ENCODE results near the gene ECSCR.
"Not testable (repeated sequence)": the region's sequence is repeated elsewhere in the genome, so short reads cannot be mapped to it uniquely, and the experiment has no call there.

ECSCR gene

GRCh38 chr5:139413153-139413552 is 49.4 kb downstream of the ECSCR start:
- Histone ChIP-seq H3K27me3 (ENCODE audit: control insufficient read depth, insufficient read depth, low read length) (no peaks in the 10 kb centered on the region), H3K9me3 (ENCODE audit: control insufficient read depth, insufficient read depth, low read length) (no peaks in the 10 kb centered on the region), H3K36me3 (ENCODE audit: control insufficient read depth, insufficient read depth, low read length) (no peaks in the 10 kb centered on the region), H3K27ac (ENCODE audit: low read length) (no peak overlapping the region), H3K4me1 (ENCODE audit: control insufficient read depth, insufficient read depth, low read length) (no peaks in the 10 kb centered on the region), H3K4me3 (ENCODE audit: low read length) (no peak overlapping the region)
- WGBS (ENCODE audit: insufficient coverage, insufficient read length): no CpG with 5 or more reads among the region's 6 CpGs
- no peak for DNase-seq (ENCODE audit: low read depth, low spot score)

DNA sequence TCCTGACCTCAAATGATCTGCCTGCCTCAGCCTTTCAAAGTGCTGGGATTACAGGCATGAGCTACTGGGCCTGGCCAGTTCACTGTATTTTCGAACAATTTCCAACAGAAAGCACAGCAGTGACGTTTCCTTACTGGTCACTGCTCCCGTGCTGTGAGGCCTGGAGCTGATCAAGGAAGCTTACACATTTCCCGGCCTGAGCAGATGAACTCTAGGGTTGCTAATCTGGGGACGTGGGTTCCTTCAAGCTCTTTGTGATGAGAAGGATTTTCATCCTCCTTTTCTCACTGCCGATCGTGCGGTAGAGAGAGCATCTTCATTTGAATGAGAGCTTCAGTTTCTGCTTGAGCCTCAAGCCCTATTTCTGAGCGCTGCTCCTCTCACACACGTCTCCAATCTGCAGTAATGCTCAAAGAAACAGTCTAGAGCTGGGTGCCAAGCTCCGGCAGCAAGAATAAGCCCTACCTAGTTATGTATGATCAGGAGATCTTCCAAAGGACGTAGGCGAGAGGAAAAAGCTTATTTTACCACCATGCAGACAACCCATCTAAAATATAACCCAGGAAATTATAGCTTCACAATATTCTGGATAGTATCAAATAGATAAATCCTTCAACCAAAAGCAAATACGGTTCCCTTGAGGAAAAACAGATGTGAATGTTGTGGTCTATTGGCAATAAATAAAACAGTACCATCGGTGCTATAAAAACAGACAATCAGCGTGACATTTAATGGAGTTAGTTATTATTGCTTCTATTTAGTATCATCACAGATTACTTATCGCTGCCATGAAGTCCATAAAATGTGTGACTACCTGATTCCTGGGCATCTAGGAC is 51.3 kb downstream of the ECSCR start:
- no peak for DNase-seq (ENCODE audit: low read depth, low spot score)
- Histone ChIP-seq H3K36me3 (ENCODE audit: control insufficient read depth, insufficient read depth, low read length) (no peaks in the 10 kb centered on the region), H3K9me3 (ENCODE audit: control insufficient read depth, insufficient read depth, low read length) (no peaks in the 10 kb centered on the region), H3K4me3 (ENCODE audit: low read length) (no peak overlapping the region), H3K4me1 (ENCODE audit: control insufficient read depth, insufficient read depth, low read length) (no peaks in the 10 kb centered on the region), H3K27ac (ENCODE audit: low read length) (no peak overlapping the region), H3K27me3 (ENCODE audit: control insufficient read depth, insufficient read depth, low read length) (no peaks in the 10 kb centered on the region)
- no CpG with 5 or more reads among the region's 17 CpGs for WGBS (ENCODE audit: insufficient coverage, insufficient read length)

- no peaks in the 10 kb centered on the region for H3K9me3 ChIP-seq (ENCODE audit: control insufficient read depth, insufficient read depth, low read length)
- no peak overlapping the region for H3K4me3 ChIP-seq (ENCODE audit: low read length)
- no peak for DNase-seq (ENCODE audit: low read depth, low spot score)
- H3K4me1 ChIP-seq (ENCODE audit: control insufficient read depth, insufficient read depth, low read length): no peaks in the 10 kb centered on the region
- no CpG with 5 or more reads among the region's 6 CpGs for WGBS (ENCODE audit: insufficient coverage, insufficient read length)
- H3K27me3 ChIP-seq (ENCODE audit: control insufficient read depth, insufficient read depth, low read length): no peaks in the 10 kb centered on the region
- no peak overlapping the region for H3K27ac ChIP-seq (ENCODE audit: low read length)
- H3K36me3 ChIP-seq (ENCODE audit: control insufficient read depth, insufficient read depth, low read length): no peaks in the 10 kb centered on the region
Observed at GRCh38 chr5:139410121-139410992, 52.2 kb downstream of the ECSCR start.

DNA sequence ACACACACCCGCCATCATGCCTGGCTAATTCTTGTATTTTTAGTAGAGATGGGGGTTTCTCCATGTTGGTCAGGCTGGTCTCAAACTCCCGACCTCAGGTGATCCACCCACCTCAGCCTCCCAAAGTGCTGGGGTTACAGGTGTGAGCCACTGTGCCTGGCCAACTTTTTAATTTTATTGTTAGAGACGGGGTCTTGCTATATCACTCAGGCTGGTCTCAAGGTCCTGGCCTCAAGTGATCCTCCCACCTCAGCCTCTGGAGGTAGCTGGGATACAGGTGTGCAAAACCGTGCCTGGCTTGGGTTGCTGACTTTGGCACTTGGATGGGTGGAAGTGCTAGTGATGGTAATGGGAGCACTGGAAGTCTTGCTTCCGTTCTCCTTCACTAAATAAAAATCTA is 53.4 kb downstream of the ECSCR start:
- H3K27me3 ChIP-seq (ENCODE audit: control insufficient read depth, insufficient read depth, low read length); DNase-seq (ENCODE audit: low read depth, low spot score); H3K27ac ChIP-seq (ENCODE audit: low read length); H3K9me3 ChIP-seq (ENCODE audit: control insufficient read depth, insufficient read depth, low read length); H3K36me3 ChIP-seq (ENCODE audit: control insufficient read depth, insufficient read depth, low read length); H3K4me3 ChIP-seq (ENCODE audit: low read length); H3K4me1 ChIP-seq (ENCODE audit: control insufficient read depth, insufficient read depth, low read length): not testable (repeated sequence)
- no CpG with 5 or more reads among the region's 5 CpGs for WGBS (ENCODE audit: insufficient coverage, insufficient read length)

- no peak overlapping the region for H3K4me3 ChIP-seq (ENCODE audit: low read length)
- peaks cover 3% of the 10 kb centered on the region for H3K4me1 ChIP-seq (ENCODE audit: control insufficient read depth, insufficient read depth, low read length)
- no peak overlapping the region for H3K27ac ChIP-seq (ENCODE audit: low read length)
- H3K27me3 ChIP-seq (ENCODE audit: control insufficient read depth, insufficient read depth, low read length): no peaks in the 10 kb centered on the region
- WGBS (ENCODE audit: insufficient coverage, insufficient read length): no CpG with 5 or more reads among the region's 7 CpGs
- no peak for DNase-seq (ENCODE audit: low read depth, low spot score)
- no peaks in the 10 kb centered on the region for H3K36me3 ChIP-seq (ENCODE audit: control insufficient read depth, insufficient read depth, low read length)
- H3K9me3 ChIP-seq (ENCODE audit: control insufficient read depth, insufficient read depth, low read length): no peaks in the 10 kb centered on the region
Observed at GRCh38 chr5:139408191-139408590, 54.4 kb downstream of the ECSCR start.

GRCh38 chr5:139407517-139407916 is 55.0 kb downstream of the ECSCR start:
- DNase-seq (ENCODE audit: low read depth, low spot score): no peak
- Histone ChIP-seq H3K4me3 (ENCODE audit: low read length) (no peak overlapping the region), H3K27ac (ENCODE audit: low read length) (no peak overlapping the region), H3K9me3 (ENCODE audit: control insufficient read depth, insufficient read depth, low read length) (no peaks in the 10 kb centered on the region), H3K4me1 (ENCODE audit: control insufficient read depth, insufficient read depth, low read length) (peaks cover 3% of the 10 kb centered on the region), H3K36me3 (ENCODE audit: control insufficient read depth, insufficient read depth, low read length) (no peaks in the 10 kb centered on the region), H3K27me3 (ENCODE audit: control insufficient read depth, insufficient read depth, low read length) (no peaks in the 10 kb centered on the region)

DNA sequence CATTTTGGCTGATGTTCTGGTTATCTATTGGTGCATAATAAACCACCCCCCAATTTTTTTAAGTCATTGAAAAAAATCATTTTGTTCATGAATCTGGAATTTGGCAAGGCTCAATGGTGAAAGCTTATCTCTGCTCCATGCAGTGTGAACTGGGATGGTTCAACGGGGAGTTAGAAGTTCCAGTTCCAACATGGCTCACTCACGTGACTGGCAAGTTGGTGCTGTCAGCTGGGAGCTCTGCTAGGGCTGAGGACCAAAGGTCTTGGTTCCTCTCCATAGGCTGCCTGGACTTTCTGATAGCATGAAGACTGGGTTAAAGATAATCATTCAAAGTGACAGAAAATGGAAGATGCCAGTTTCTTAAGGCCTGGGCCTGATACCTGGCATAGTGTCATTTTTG is 55.6 kb downstream of the ECSCR start:
- no peak overlapping the region for H3K4me3 ChIP-seq (ENCODE audit: low read length)
- WGBS (ENCODE audit: insufficient coverage, insufficient read length): no CpG with 5 or more reads among the region's 2 CpGs
- DNase-seq (ENCODE audit: low read depth, low spot score): no peak

DNA sequence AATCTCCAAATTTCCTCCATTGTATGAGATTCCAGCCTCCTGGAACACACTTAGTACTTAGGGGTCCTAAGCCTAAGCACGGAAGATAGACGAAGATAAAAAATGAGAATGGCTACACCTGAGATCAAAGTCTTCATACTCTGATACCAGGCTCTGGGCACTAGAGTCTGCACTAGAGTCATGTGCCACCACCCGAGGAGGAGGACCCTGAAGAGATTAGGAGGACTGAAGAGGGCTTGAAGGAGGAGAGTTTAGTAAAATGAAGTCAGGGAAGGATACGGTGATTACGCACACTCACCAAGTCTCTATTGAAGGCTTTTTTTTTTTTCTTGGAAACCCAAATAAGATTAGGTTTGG is 58.1 kb downstream of the ECSCR start:
- DNase-seq (ENCODE audit: low read depth, low spot score): no peak
- Histone ChIP-seq H3K4me3 (ENCODE audit: low read length) (peak overlapping the region; percentile 8; the same call in 1 of the 2 replicates), H3K36me3 (ENCODE audit: control insufficient read depth, insufficient read depth, low read length) (peaks cover 8% of the 10 kb centered on the region; the same call in 1 of the 2 replicates), H3K4me1 (ENCODE audit: control insufficient read depth, insufficient read depth, low read length) (peaks cover 3% of the 10 kb centered on the region), H3K27me3 (ENCODE audit: control insufficient read depth, insufficient read depth, low read length) (no peaks in the 10 kb centered on the region), H3K9me3 (ENCODE audit: control insufficient read depth, insufficient read depth, low read length) (no peaks in the 10 kb centered on the region), H3K27ac (ENCODE audit: low read length) (no peak overlapping the region)
- WGBS (ENCODE audit: insufficient coverage, insufficient read length): no CpG with 5 or more reads among the region's 5 CpGs

More for the DNA sequence above, 55.6 kb downstream of the ECSCR start:
- Histone ChIP-seq H3K9me3 (ENCODE audit: control insufficient read depth, insufficient read depth, low read length) (no peaks in the 10 kb centered on the region), H3K27ac (ENCODE audit: low read length) (no peak overlapping the region), H3K27me3 (ENCODE audit: control insufficient read depth, insufficient read depth, low read length) (no peaks in the 10 kb centered on the region), H3K36me3 (ENCODE audit: control insufficient read depth, insufficient read depth, low read length) (no peaks in the 10 kb centered on the region), H3K4me1 (ENCODE audit: control insufficient read depth, insufficient read depth, low read length) (peaks cover 3% of the 10 kb centered on the region)

GRCh38 chr5:139403787-139404483 is 58.6 kb downstream of the ECSCR start, which contains the start of gene SPATA24:
TSS of gene SPATA24 (minus strand) at chr5:139404089. CDS start at chr5:139404060, 29 bp downstream.
- Histone ChIP-seq H3K9me3 (ENCODE audit: control insufficient read depth, insufficient read depth, low read length) (no peaks in the 10 kb centered on the region), H3K4me3 (ENCODE audit: low read length) (peak within 1 kb of the TSS; percentile 97; the same call in 1 of the 2 replicates), H3K4me1 (ENCODE audit: control insufficient read depth, insufficient read depth, low read length) (peaks cover 3% of the 10 kb centered on the region), H3K27me3 (ENCODE audit: control insufficient read depth, insufficient read depth, low read length) (no peaks in the 10 kb centered on the region), H3K36me3 (ENCODE audit: control insufficient read depth, insufficient read depth, low read length) (peaks cover 8% of the 10 kb centered on the region; the same call in 1 of the 2 replicates), H3K27ac (ENCODE audit: low read length) (no peak within 1 kb of the TSS)
- WGBS (ENCODE audit: insufficient coverage, insufficient read length): no CpG with 5 or more reads among the region's 41 CpGs
- DNase-seq (ENCODE audit: low read depth, low spot score): peak; percentile 91

DNA sequence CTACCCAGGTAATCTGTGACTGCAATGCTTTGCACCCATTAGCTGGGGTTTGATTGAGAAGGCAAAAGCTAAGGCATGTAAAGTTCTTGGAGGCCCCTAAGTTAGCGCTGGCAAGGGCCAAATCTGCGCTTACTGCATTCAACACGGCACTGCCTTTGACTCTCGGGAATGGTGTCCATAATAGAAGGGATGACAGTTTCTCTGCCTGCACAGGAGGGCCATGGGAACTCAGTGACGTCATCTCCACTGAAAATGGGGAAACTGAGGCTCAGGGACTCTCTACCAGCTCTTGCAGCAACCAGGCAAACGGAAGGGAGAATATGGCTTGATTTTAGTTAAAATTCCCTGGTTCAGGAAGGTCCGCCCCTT is 59.1 kb downstream of the ECSCR start:
- H3K27ac ChIP-seq (ENCODE audit: low read length): no peak overlapping the region

More for the DNA sequence above, 59.1 kb downstream of the ECSCR start:
- no peaks in the 10 kb centered on the region for H3K9me3 ChIP-seq (ENCODE audit: control insufficient read depth, insufficient read depth, low read length)
- no peaks in the 10 kb centered on the region for H3K27me3 ChIP-seq (ENCODE audit: control insufficient read depth, insufficient read depth, low read length)
- H3K36me3 ChIP-seq (ENCODE audit: control insufficient read depth, insufficient read depth, low read length): peaks cover 8% of the 10 kb centered on the region; the same call in 1 of the 2 replicates
- peak overlapping the region; percentile 97; the same call in 1 of the 2 replicates for H3K4me3 ChIP-seq (ENCODE audit: low read length)
- H3K4me1 ChIP-seq (ENCODE audit: control insufficient read depth, insufficient read depth, low read length): peaks cover 3% of the 10 kb centered on the region
- no CpG with 5 or more reads among the region's 7 CpGs for WGBS (ENCODE audit: insufficient coverage, insufficient read length)
- no peak for DNase-seq (ENCODE audit: low read depth, low spot score)

Data from iPS DF 6.9 (cell line).